Peyer's patch (tissue), 4 donors: Measurements from ENCODE around the gene RFX2.

Source experiments
- POLR2A ChIP-seq, 2 donors: fragments of 450-650 bp; IDR thresholded peaks; one replicate each; pipeline ENCODE4 v1.5.1; 2017; ENCODE audit warnings: antibody characterized with exemption in 2 of 2, mild to moderate bottlenecking in 2 of 2, moderate library complexity in 2 of 2
- TF ChIP-seq, protein P1 (sequence below), 6 experiments: fragments of 450-650 bp in 4 of 6; fragments of 200-600 bp in 2 of 6; sonication (generic) in 1 of 6; IDR thresholded peaks; one replicate each; pipeline ENCODE4 v1.5.1; 2017 to 2019; ENCODE audit warnings: antibody characterized with exemption in 6 of 6, mild to moderate bottlenecking in 3 of 6, moderate library complexity in 1 of 6

DNA sequence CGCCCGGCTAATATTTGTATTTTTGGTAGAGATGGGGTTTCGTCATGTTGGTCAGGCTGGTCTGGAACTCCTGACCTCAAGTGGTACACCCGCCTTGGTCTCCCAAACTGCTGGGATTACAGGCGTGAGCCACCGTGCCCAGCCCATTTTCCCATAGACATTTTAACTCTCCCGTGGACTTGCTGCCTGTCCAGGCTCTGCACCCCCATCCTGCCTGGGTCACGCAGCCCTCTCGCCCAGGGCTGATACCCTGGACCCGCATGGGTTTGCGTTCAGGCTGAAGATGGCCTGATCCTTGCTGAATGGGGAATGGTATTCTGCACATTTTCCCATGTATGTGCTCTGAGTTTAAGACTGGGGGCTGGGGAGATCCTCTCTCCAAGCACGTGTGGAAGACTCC is 86.4 kb downstream of the RFX2 start:
- TF ChIP-seq, protein P1, sequence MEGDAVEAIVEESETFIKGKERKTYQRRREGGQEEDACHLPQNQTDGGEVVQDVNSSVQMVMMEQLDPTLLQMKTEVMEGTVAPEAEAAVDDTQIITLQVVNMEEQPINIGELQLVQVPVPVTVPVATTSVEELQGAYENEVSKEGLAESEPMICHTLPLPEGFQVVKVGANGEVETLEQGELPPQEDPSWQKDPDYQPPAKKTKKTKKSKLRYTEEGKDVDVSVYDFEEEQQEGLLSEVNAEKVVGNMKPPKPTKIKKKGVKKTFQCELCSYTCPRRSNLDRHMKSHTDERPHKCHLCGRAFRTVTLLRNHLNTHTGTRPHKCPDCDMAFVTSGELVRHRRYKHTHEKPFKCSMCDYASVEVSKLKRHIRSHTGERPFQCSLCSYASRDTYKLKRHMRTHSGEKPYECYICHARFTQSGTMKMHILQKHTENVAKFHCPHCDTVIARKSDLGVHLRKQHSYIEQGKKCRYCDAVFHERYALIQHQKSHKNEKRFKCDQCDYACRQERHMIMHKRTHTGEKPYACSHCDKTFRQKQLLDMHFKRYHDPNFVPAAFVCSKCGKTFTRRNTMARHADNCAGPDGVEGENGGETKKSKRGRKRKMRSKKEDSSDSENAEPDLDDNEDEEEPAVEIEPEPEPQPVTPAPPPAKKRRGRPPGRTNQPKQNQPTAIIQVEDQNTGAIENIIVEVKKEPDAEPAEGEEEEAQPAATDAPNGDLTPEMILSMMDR (IDR thresholded peaks at IDR 0.05) = no peak
- TF ChIP-seq POLR2A (IDR thresholded peaks at IDR 0.05) = no peak
